Inferior parietal cortex (tissue), 1 donor: Measurements from ENCODE around the gene LMO7.
"Not testable (repeated sequence)": the region's sequence is repeated elsewhere in the genome, so short reads cannot be mapped to it uniquely, and the experiment has no call there.

Experiments
- DNase-seq: peaks from one replicate; pipeline ENCODE4 v3.0.0-alpha.2; 2016; ENCODE audit errors: extremely low spot score

The LMO7 gene

GRCh38 chr13:75743072-75743471 lies 106.9 kb downstream of the LMO7 start:
- not testable (repeated sequence) for DNase-seq

- no peak for DNase-seq
Observed at GRCh38 chr13:75744127-75744526, 108.0 kb downstream of the LMO7 start.

GRCh38 chr13:75745387-75745786 lies 109.3 kb downstream of the LMO7 start:
- no peak for DNase-seq

GRCh38 chr13:75748874-75749273 lies 112.7 kb downstream of the LMO7 start:
- no peak for DNase-seq

- DNase-seq: no peak
Observed at GRCh38 chr13:75749407-75749806, 113.3 kb downstream of the LMO7 start.

GRCh38 chr13:75751350-75751749 lies 115.2 kb downstream of the LMO7 start:
- DNase-seq: no peak

GRCh38 chr13:75752826-75753225 lies 116.7 kb downstream of the LMO7 start:
- DNase-seq: no peak

- DNase-seq: no peak
Observed at GRCh38 chr13:75754936-75755335, 118.8 kb downstream of the LMO7 start.

GRCh38 chr13:75757336-75757735 lies 121.2 kb downstream of the LMO7 start:
- no peak for DNase-seq

- no peak for DNase-seq
Observed at GRCh38 chr13:75759531-75759930, 123.4 kb downstream of the LMO7 start.

- no peak for DNase-seq
Observed at GRCh38 chr13:75760131-75761021, 124.2 kb downstream of the LMO7 start.

- DNase-seq: no peak
Observed at GRCh38 chr13:75761369-75761768, 125.2 kb downstream of the LMO7 start.

GRCh38 chr13:75762076-75762937 lies 126.2 kb downstream of the LMO7 start:
- no peak for DNase-seq

GRCh38 chr13:75762955-75763354 lies 126.8 kb downstream of the LMO7 start:
- no peak for DNase-seq

GRCh38 chr13:75763512-75763911 lies 127.4 kb downstream of the LMO7 start:
- DNase-seq: no peak

GRCh38 chr13:75764251-75764925 lies 128.3 kb downstream of the LMO7 start:
- DNase-seq: no peak

GRCh38 chr13:75764926-75765310 lies 128.8 kb downstream of the LMO7 start:
- no peak for DNase-seq

GRCh38 chr13:75766636-75767035 lies 130.5 kb downstream of the LMO7 start:
- DNase-seq: no peak

- no peak for DNase-seq
Observed at GRCh38 chr13:75769141-75769905, 133.2 kb downstream of the LMO7 start.

GRCh38 chr13:75770164-75770563 lies 134.0 kb downstream of the LMO7 start:
- no peak for DNase-seq

- no peak for DNase-seq
Observed at GRCh38 chr13:75770592-75771011, 134.5 kb downstream of the LMO7 start.
